GM19193 (cell line): ENCODE results near the gene PCDHGA9.

Source experiments
- POLR2A ChIP-seq: IDR thresholded peaks from 4 replicates; pipeline ENCODE4 v1.6.1; 2011; ENCODE audit not compliant: insufficient read depth, insufficient read length; ENCODE audit errors: extremely low read depth

PCDHGA9 gene

DNA sequence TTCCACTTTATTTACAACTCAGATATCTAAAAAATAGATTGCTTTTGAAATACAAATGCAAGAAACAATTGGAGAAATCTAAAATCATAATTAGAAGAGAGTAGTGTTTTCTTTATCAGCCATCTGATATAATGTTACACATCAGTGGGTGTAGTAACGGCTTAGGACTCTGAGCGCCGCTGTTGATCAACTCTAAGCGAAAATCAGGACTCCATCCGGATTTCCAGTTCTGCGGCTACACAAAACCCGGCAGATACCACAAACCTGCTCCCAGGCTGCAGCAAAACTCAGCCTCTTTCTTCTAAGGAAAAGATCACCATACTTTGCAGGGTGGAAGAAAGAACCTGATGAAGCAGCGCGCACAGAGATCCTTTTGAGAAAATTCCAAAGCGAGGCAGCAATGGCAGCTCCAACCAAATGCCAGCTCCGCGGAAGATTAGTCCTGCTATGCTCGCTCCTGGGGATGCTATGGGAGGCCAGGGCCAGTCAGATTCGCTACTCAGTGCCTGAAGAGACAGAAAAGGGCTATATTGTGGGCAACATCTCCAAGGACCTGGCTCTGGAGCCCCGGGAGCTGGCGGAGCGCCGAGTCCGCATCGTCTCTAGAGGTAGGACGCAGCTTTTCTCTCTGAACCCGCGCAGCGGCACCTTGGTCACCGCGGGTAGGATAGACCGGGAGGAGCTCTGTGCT, at the start of gene PCDHGA9:
Gene PCDHGA9, plus strand, starts transcription at position 226 of the 691 bp plus-strand sequence. Its CDS starts 175 bp downstream, at position 401.
- no peak for TF ChIP-seq POLR2A

DNA sequence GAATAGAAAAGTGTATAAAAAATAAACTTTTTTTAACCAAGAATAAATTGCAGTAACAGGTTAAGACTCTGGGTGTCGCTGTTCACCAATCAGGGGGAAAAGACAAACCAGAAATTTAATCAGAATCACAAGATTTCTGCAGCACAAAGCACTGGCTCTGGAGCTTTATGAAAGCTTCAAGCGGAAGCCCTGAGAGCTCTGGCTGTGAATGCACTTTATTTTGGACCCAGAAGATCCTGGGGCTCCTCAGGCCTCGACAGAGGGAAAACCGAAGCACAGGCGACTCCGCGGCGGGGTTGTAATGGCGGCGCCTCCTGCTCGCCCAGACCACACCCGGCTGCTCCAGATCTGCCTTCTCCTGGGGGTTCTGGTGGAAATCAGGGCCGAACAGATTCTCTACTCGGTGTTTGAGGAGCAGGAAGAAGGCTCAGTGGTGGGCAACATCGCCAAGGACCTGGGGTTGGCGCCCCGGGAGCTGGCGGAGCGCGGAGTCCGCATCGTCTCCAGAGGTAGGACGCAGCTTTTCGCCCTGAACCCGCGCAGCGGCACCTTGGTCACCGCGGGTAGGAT, 47.6 kb upstream of the PCDHGA9 start, which contains the start of gene PCDHGA4:
Gene PCDHGA4, plus strand, starts transcription at position 122 of the 570 bp plus-strand sequence. Its CDS starts 87 bp downstream, at position 209.
- TF ChIP-seq POLR2A: no peak

DNA sequence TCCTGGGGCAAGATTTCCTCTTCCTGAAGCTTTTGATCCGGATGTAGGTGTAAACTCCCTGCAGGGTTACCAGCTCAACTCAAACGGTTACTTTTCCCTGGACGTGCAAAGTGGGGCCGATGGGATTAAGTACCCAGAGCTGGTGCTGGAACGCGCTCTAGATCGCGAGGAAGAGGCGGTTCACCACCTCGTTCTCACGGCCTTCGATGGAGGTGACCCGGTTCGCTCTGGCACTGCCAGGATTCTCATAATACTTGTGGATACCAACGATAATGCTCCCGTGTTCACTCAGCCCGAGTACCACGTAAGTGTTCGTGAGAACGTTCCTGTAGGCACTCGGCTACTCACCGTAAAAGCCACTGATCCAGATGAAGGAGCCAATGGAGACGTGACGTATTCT, 46.9 kb upstream of the PCDHGA9 start:
- TF ChIP-seq POLR2A: no peak

DNA sequence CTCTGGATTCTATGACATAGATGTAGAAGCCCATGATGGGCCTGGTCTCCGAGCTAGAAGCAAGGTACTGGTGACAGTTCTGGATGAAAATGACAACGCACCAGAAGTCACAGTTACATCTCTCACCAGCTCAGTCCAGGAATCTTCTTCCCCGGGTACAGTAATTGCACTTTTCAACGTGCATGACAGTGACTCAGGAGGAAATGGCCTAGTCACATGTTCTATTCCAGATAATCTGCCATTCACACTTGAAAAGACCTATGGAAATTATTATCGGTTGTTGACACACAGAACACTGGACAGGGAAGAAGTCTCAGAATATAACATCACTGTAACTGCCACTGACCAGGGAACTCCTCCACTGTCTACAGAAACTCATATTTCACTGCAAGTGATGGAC, 46.4 kb upstream of the PCDHGA9 start:
- TF ChIP-seq POLR2A: no peak

DNA sequence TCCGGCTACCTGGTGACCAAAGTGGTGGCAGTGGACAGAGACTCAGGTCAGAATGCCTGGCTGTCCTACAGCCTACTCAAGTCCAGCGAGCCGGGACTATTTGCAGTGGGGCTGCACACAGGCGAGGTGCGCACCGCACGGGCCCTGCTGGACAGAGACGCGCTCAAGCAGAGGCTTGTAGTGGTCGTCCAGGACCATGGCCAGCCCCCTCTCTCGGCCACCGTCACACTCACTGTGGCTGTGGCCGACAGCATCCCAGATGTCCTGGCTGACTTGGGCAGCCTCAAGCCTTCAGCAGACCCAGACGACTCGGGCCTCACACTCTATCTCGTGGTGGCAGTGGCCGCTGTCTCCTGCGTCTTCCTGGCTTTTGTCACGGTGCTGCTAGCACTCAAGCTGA, 45.6 kb upstream of the PCDHGA9 start:
- TF ChIP-seq POLR2A: no peak

DNA sequence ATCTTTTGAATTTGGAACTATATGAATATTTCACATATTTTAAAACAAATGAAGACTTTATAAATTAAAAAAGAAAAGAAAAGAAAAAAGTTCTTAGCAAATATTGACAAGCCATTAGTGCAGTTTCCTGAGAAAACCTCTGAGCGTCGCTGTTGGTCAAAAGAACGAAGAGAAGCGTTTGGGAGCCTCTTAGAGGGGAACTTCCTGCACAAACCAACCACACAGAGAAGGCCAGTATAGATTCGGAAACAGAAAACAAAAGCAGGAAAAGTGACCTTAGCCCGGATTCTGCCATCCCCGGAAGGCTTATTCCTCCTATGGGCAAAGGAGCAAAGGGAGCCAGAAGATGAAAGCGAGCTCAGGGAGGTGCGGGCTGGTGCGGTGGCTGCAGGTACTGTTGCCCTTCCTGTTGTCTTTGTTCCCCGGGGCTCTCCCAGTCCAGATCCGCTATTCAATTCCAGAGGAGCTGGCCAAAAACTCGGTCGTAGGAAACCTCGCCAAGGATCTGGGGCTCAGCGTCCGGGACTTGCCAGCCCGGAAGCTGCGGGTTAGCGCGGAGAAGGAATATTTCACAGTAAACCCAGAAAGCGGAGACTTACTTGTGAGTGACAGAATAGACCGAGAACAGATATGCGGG, 42.7 kb upstream of the PCDHGA9 start, which contains the start of gene PCDHGB2:
Gene PCDHGB2, plus strand, starts transcription at position 205 of the 637 bp plus-strand sequence. Its CDS starts 142 bp downstream, at position 347.
- TF ChIP-seq POLR2A: no peak

DNA sequence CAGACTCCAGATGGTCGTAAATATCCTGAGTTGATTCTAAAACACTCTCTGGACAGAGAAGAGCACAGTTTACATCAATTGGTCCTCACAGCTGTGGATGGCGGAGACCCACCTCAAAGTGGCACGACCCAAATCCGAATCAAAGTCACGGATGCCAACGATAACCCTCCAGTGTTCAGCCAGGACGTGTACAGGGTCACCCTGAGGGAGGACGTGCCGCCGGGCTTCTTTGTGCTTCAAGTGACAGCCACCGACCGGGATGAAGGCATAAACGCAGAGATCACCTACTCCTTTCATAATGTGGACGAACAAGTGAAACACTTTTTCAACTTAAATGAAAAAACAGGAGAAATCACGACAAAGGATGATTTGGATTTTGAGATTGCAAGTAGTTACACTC, 41.9 kb upstream of the PCDHGA9 start:
- no peak for TF ChIP-seq POLR2A

DNA sequence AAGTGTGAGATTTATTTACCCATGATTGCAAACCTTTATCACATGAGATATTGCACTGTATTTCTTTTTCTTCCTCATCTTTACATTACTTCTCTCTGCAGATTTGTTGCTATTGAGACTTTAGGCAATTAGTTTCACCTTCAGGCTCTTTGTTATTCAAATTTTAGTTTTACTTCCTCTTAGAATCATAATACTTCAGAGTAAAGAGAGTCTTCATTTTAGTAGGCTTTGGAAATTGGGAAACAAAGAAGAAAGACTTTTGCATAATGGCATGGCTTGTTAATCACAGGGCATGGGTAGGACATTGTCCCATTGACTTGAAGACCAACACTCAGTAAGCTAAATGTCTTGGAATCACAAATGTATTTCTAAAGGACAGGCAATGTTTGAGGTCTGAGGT, 39.9 kb upstream of the PCDHGA9 start:
- no peak for TF ChIP-seq POLR2A

DNA sequence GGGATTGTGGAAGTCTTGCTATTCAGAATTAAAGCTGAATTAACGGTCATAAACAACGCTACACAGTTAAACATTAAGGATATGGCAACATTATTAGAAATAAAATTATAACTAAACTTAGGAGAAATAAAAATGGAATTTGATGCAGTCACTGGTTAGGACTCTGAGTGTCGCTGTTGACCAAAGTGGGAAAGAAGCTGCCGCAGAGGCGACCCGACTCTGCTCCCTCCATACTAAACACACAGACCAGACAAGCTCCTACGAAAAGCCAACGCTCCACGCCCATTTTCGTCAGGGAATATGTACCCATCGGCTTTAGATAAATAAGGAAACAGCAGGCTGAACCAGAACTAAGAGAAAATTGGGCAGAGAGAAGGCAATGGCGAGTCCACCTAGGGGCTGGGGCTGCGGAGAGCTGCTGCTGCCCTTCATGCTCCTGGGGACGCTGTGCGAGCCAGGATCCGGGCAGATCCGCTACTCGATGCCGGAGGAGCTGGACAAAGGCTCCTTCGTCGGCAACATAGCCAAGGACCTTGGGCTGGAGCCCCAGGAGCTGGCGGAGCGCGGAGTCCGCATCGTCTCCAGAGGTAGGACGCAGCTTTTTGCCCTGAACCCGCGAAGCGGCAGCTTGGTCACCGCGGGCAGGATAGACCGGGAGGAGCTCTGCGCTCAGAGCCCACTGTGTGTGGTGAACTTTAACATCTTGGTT, 38.5 kb upstream of the PCDHGA9 start, which contains the start of gene PCDHGA5:
Gene PCDHGA5, plus strand, starts transcription at position 211 of the 709 bp plus-strand sequence. Its CDS starts 169 bp downstream, at position 380.
- no peak for TF ChIP-seq POLR2A

DNA sequence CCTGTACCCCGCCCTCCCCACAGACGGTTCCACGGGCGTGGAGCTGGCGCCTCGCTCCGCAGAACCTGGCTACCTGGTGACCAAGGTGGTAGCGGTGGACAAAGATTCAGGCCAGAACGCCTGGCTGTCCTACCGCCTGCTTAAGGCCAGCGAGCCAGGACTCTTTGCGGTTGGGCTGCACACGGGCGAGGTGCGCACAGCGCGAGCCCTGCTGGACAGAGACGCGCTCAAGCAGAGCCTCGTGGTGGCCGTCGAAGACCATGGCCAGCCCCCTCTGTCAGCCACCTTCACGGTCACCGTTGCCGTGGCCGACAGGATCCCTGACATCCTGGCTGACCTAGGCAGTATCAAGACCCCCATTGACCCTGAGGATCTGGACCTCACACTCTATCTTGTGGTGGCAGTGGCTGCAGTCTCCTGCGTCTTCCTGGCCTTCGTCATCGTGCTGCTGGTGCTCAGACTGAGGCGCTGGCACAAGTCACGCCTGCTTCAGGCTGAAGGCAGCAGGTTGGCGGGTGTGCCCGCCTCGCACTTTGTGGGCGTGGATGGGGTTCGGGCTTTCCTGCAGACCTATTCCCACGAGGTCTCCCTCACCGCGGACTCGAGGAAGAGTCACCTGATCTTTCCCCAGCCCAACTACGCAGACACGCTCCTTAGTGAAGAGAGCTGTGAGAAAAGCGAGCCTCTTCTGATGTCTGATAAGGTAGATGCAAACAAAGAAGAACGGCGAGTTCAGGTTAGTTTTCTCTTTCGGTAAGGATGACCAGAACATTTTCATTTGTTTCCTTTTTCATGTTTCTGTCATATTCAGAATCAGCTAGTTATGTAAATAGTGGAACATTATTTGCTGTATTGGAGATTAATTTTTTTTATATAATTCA, 36.3 kb upstream of the PCDHGA9 start:
- TF ChIP-seq POLR2A: no peak

DNA sequence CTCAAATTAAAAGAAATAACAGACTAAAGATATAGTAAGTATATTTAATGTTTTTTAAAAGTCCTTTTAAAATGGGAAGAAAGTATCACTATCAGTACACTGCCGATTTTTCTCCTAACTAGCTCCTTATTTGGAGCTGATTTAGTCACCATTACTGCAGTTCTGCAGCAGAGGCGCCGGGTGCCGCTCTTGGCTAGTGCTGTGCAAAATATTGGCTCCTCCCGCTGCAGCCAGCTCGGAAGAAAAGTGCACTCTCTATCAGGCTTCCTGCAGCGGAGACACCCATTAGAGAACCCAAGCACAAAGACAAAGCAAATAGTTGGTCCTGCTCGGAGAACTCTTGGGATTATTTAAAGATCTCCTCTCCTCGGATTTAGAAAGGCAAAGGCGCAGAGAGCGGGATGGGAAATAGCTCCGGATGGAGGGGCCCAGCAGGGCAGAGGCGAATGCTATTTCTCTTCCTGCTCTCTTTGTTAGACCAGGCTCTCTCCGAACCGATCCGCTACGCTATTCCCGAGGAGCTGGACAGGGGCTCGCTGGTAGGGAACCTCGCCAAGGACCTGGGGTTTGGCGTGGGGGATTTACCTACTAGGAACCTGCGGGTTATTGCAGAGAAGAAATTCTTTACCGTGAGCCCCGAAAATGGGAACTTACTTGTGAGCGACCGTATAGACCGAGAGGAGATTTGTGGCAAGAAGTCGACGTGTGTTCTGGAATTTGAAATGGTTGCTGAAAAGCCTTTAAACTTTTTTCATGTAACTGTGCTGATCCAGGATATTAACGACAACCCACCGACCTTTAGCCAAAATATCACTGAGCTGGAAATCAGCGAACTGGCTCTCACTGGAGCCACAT, 32.4 kb upstream of the PCDHGA9 start, which contains the start of gene PCDHGB3:
Gene PCDHGB3, plus strand, starts transcription at position 249 of the 855 bp plus-strand sequence. Its CDS starts 153 bp downstream, at position 402.
- TF ChIP-seq POLR2A: no peak

DNA sequence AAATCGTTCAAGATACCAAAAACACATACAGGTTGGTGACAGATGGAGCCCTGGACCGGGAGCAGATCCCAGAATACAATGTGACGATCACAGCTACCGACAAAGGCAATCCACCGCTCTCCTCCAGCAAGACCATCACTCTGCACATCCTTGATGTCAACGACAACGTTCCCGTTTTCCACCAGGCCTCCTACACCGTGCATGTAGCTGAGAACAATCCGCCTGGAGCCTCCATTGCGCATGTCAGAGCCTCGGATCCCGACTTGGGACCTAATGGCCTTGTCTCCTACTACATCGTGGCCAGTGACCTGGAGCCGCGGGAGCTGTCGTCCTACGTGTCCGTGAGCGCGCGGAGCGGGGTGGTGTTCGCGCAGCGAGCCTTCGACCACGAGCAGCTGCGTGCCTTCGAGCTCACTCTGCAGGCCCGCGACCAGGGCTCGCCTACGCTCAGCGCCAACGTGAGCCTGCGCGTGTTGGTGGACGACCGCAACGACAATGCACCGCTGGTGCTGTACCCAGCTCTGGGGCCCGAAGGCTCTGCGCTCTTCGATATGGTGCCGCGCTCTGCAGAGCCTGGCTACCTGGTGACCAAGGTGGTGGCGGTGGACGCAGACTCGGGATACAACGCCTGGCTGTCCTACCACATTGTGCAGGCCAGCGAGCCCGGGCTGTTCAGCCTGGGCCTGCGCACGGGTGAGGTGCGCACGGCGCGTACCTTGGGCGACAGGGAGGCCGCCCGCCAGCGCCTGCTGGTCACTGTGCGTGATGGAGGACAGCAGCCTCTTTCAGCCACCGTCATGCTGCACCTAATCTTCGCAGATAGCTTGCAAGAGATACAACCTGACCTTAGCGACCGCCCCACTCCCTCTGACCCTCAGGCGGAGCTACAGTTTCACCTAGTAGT, 30.8 kb upstream of the PCDHGA9 start:
- no peak for TF ChIP-seq POLR2A
